ENCODE results near the gene ACTL7B.
"Not testable (repeated sequence)": the region's sequence is repeated elsewhere in the genome, so short reads cannot be mapped to it uniquely, and the experiment has no call there.

The ACTL7B gene

GRCh38 chr9:108842610-108843295 lies 13.0 kb downstream of the ACTL7B start:
- no peak for DNase-seq

DNA sequence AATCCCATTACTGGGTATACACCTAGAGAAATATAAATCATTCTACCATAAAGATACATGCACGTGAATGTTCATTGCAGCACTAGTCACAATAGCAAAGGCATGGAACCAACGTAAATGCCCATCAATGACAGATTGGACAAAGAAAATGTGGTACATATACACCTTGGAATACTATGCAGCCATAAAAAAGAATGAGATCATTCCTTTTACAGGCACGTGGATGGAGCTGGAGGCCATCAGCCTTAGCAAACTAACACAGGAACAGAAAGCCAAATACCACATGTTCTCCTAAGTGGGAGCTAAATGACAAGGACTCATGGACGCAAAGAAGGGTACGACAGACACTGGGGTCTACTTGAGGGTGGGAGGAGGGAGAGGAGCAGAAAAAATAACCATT lies 16.2 kb downstream of the ACTL7B start:
- DNase-seq, result not testable (repeated sequence)

- no peak for DNase-seq
Observed at GRCh38 chr9:108838017-108838416, 17.8 kb downstream of the ACTL7B start.

GRCh38 chr9:108837530-108837929 lies 18.3 kb downstream of the ACTL7B start:
- no peak for DNase-seq

- no peak for DNase-seq
Observed at GRCh38 chr9:108836781-108837180, 19.0 kb downstream of the ACTL7B start.

- no peak for DNase-seq
Observed at GRCh38 chr9:108836319-108836718, 19.5 kb downstream of the ACTL7B start.

- no peak for DNase-seq
Observed at GRCh38 chr9:108835831-108836230, 20.0 kb downstream of the ACTL7B start.

DNA sequence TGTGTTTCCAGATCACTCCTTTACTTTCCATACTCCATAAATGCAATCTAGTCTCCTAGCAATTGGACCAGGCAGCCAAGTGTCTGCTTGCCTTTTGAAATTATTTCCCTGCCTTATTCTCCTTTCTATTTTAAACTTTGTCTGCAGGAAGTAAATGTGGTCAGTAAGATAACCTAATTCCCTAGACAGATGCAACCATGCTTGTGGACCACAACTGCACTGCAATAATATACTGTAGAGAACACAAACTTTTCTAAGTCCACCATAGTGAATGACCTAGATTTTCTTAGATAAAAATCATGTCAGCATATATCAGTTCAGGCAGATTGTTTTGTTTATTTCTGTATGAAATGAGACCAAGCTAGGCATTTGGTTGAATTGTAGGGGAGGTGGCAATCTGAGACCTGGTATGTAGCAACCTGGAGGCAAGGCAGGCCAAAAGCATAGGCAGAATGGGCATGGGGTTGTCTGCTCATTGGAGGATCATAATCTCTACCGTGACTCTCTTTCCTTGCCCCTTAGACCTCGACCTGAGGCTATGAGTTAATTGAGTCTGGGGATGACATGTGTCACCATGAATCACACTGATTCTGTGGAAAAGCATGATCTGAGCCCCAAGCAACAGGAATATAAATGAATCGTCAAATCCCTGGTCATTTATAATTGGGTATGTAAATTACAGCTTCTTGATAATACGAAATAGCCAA lies 20.7 kb downstream of the ACTL7B start:
- no peak for DNase-seq

- DNase-seq, result no peak
Observed at GRCh38 chr9:108832179-108832500, 23.6 kb downstream of the ACTL7B start.

DNA sequence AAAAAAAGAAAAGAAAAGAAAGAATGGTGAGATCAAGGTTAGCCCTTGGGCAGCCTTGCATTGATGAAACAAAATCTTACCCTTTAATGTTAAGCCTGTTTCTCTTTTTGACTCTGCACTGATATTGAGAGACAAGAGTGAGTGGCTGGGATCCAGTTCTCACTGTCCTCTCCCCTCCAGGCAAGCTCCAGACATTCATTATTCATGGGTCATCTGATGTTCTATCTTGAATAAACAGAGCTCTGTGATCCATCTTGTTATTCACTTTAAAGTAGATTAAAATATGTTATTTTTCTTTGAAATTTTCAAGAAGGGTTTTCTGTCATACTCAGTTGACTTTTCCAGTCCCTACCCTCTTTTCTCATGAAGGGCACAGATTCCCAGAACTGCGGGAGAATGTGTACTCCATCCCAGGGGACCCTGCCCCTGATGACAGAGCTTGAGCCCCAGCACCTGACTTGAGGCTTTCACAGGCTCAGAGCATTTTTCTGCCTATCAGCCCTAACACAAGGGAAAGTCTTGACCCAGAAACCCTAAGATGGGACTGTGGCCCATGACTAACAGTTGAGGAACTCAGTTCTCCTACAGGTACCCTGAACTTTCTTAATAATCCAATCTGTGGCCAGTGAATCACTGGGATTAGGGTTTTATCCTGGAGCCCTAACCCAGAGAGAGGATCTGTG lies 24.1 kb downstream of the ACTL7B start:
- no peak for DNase-seq

- no peak for DNase-seq
Observed at GRCh38 chr9:108830272-108830671, 25.5 kb downstream of the ACTL7B start.

GRCh38 chr9:108823829-108824228 lies 32.0 kb downstream of the ACTL7B start:
- DNase-seq, result no peak

- no peak for DNase-seq
Observed at GRCh38 chr9:108816037-108816436, 39.7 kb downstream of the ACTL7B start.

DNA sequence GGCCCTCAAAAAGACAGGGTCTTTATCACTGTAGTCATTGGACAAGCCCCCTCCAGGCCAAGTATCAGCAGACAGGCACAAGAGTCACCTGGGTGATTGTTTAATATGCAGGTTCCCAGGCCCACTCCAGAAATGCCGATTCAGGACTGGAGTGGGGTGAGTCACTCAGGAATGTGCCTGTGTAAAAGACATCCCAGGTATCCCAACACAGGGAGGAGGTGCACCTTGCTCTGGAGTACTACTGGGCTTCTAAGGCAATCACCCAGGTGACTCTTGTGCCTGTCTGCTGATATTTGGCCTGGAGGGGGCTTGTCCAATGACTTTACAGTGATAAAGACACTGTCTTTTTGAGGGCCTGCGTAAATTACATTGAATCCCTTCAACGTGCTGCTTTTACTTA lies 40.6 kb downstream of the ACTL7B start:
- no peak for DNase-seq

GRCh38 chr9:108813951-108814601 lies 41.7 kb downstream of the ACTL7B start:
- DNase-seq, result peak; percentile 69

- DNase-seq, result no peak
Observed at GRCh38 chr9:108812396-108813025, 43.3 kb downstream of the ACTL7B start.

DNA sequence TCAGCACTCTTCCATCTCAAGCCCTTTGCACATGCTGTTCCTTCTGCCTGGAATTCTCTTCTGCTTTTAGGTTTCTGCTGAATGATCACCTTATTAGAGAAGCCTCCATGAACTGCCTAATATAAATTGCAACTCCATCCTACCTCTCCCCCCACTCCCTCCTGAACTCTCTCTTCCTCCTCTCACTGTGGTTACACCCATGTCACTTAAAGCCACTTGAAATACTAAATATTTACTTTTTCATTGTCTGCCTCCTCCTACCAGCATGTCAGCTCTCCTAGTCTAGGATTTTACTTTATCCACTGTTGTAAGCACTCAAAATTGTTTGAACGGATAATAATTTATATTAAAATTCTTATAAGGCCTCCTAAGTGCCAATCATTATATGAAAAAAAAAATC lies 43.8 kb downstream of the ACTL7B start:
- peak; percentile 15 for DNase-seq

- no peak for DNase-seq
Observed at GRCh38 chr9:108809269-108809668, 46.5 kb downstream of the ACTL7B start.

All from NCI-H146 (cell line).